COR-L47 (cell line): Measurements from ENCODE around the gene GMEB2.
"Not testable (repeated sequence)": the region's sequence is repeated elsewhere in the genome, so short reads cannot be mapped to it uniquely, and the experiment has no call there.

Experiments
- DNase-seq: peaks from one replicate; lab custom pipeline; 2025; lab: John Stamatoyannopoulos, UW

The GMEB2 gene

DNA sequence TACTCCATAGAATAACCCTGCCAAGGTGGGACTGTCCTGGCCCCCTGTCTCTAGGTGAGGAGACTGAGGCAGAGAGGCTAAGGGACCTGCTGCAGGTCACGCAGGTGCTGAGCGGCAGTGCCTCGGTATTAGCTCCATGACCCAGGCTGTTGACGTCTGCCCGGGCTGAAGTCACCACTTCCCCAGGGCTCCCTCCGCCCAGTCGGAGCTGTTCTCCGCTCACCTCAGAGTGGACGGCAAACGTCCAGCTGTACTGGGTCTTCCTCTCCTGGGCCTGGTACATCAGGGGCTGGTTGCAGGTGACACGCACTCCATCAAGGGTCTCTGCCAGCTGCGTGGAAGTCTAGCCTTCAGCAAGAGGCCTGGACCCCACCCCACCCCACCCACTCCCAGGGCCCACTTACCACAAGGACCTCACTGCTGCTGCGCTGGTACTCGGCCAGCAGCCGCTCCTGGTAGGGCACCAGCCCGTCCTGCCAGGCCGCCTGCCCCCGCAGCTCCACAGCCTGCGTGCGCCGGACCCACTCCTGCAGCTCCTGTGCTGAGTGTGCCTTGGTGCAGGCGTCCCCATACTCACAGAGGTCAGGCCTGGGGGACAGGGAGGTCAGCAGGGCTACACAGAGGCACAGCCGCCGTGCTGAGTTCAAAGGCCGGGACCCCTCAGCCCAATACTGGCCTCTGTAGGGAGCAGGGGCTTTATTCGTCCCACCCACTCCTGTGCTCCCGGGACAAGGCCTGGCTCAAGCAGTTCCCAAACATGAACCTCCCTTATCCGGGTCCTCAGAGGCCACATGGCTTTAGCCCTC lies 56.4 kb downstream of the GMEB2 start:
- no peak for DNase-seq

DNA sequence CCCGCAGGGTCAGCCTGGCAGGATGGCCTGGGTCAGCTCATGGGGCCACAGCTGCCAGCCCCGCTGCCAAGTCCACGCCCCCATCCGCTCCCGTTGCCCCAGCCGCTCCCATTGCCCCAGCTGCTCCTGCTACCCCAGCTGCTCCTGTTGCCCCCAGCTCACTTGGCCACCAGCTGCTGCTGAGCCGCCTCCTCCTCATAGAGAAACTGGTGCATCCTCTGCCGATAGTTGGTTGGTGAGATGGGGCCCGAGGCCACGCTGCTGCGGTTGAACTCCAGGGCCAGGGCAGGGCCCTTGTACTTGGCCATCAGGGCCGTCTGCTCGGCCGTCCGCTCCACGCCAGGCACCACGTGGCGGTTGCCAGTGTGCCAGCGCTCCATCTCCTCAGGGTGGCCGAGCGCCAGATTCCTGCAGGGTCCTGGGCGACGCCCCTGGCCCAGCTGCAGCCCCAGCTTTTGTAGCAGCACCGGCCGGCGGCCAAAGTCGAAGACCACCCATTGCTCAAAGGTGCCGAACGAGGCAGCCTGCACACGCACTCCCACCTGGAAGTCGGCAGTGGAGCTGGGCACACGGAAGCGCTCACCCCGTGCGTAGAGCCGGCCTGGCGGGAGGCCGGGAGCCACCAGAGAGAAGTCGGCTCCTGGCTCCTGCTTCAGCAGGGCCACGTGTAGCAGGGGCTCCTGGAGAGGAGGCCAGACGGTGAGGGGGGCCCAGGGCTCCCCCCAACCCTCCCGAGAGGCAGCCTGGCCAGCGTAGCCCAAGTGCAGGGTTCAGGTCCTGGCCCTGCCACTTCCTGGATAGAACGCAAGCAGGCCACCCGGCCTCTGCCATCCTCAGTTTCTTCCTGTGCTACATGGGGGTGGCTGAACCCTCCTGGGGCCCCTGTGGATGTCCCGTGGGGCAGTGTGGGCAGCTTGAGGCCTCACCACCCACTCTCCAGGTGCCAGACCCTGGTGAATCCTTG lies 57.6 kb downstream of the GMEB2 start:
- DNase-seq = peak; percentile 93

DNA sequence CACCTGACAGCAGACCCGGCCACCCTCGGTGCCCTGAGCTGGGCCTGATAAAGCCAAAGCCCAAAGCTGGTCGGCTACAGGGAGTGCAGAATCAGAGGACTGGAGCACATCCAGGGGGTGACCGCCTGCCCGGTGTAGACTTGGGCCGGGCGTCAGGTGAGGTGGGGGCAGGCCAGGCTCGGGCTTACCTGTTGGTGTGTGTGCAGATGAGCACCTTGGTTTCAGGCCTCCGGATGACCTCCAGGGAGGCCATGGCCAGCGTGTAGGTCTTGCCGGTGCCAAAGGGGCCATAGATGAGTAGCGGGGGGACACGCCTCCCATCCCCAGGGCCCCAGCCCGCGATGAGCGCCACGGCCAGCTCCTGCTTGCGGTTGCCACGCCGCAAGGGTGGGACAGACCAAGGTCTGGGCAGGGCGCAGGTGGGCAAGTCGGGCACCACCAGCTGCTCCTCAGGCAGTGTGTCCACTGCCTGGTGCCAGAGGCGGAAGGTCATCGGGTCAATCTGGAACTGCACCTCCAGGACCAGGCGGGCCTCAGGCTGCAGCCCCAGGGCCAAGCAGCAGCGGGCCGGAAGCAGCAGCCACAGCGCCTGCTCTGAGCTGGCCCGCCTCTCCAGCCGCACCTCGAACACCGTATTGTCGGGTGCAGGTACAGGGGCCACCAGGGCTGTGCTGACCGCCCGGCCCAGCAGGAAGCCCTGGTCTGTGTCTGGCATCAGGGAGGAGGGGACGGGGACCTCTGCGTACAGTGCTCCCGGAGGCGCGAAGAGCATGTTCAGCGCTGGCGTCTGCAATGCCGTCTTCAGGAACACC lies 58.5 kb downstream of the GMEB2 start:
- DNase-seq = no peak

DNA sequence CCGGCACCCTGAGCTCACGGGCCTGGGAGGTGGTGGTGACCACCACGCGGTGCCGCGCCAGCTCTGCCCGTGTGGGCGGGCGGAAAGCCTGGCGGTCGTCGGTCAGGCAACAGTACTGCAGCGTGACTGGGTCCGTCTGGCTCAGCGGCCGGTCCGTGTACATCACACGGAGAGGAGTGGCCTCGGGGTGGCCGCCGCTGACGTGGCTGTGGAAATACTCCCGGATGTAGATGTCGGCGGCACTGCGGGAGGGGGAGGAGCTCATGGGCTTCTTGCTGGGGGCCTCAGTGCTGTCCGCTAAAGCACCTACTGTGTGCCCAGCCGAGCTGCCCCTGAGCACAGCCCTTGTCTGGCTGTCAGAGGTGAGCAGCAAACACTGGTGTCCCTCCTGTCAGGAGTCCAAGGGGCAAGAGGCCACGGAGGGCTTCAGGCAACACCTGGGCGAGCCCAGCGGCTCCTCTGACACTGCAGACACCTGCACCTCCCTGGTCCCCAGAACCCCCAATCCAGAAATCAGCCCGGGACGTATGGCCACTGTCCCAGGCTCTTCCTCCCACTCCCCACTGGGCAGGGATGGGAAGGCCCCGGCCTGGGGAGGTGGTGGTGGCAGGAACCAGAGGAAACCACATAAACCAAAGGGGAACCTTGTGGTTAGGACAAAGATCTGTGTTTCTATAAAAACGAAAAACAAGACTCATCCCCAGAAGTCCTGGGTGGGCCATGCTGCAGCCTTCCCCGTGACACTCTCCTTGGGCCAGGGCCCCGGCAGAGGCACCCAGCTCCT lies 59.3 kb downstream of the GMEB2 start:
- no peak for DNase-seq

DNA sequence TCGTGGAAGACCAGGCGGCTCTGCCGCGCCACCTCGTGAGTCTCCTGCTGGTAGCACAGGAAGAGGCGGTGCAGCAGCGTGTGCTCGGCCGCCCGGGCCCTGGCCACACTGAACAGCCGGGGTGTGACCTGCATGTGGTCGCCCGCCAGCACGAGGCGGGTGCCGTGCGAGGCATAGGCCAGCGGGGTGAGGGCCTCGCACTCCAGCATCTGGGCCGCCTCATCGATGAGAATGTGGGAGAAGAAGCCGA lies 59.8 kb downstream of the GMEB2 start:
- DNase-seq = no peak

DNA sequence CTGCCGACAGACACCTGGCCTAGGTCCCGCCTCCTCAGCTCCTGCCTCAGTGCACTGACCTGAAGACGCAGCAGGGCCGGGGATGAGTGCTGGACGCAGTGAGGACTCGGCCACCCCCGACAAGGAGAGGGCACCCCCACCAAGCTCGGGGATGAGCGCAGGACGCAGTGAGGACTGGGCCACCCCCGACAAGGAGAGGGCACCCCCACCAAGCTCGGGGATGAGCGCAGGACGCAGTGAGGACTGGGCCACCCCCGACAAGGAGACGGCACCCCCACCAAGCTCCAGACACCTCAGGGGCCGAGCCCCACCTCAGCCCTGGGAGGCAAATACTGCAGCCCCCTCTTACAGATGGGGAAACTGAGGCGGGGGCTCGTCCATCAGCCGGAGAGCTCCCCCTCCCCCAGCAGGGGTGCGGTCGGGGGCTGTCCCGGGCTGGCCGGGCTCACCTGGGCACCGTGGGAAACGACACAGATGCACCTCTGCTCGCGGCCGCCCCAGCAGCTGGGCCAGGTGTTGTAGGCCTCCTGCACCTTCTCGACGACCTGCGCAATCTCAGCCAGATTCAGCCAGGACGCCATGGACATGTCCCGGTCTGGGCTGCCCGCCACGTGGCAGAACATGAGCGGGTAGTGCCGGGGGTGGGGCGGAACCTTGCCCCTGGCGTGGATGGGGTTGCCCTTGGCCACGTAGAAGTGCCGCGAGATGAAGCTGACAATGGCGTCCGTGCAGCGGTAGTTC lies 60.3 kb downstream of the GMEB2 start:
- DNase-seq = no peak

DNA sequence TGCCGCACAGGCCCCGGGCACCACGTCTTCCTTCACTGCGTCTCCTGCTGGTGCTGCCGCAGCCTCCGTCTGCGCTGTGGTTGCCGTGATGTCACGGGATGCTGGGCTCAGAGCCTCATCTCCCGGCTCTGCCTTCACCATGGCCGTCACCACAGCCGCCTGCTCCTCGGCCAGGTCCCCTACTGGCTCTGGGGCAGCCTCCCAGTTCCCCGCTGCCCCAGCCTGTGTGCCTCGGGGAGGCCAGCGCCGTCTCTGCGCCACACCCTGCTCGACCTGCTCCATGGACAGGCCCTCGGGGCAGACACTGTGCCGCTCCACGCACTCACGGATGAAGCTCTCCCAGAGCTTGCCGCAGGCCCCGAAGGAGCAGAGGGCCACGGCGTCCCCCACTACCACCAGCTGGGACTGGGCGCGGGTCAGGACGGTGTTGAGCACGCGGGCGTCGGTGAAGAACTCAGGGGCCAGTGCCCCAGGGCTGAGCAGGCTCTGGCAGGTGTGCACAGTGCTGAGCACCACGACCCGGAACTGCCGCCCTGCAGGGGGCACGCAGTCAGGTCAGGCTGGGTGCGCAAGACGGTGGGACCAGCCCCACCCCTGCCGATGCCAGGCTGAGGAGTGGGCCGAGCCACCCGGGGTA lies 61.1 kb downstream of the GMEB2 start:
- DNase-seq = no peak

DNA sequence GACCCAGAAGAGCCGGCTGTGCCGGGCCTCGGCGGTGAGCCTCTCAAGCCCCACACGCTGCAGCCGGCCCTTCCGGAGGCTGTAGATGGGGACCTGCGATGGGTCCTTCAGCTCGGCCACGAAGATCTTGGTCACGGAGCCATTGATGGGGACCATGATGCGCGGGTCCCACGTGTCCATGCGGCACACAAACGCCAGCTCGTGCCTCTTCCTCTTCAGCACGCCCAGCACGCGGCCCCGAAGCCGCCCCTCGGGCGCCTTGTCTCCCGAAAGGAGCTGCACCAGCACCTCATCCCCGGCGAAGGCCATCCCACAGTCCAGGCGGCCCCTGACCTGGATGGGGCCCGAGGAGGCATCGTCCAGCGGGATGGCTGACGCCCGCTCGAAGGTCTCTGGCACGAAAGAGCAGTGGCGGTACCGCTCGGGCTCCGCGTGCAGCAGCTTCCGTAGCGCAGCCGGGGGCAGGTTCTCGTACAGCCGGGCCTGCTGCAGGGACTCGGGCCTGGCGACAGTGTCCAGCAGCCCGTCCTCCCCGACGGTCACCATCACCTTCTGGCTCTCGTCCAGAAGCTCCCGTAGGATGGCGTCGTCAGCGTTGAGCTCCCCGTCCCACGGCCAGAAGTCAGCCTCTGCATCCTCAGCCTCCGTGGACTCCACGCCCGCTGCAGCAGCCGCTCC lies 61.7 kb downstream of the GMEB2 start:
- no peak for DNase-seq

DNA sequence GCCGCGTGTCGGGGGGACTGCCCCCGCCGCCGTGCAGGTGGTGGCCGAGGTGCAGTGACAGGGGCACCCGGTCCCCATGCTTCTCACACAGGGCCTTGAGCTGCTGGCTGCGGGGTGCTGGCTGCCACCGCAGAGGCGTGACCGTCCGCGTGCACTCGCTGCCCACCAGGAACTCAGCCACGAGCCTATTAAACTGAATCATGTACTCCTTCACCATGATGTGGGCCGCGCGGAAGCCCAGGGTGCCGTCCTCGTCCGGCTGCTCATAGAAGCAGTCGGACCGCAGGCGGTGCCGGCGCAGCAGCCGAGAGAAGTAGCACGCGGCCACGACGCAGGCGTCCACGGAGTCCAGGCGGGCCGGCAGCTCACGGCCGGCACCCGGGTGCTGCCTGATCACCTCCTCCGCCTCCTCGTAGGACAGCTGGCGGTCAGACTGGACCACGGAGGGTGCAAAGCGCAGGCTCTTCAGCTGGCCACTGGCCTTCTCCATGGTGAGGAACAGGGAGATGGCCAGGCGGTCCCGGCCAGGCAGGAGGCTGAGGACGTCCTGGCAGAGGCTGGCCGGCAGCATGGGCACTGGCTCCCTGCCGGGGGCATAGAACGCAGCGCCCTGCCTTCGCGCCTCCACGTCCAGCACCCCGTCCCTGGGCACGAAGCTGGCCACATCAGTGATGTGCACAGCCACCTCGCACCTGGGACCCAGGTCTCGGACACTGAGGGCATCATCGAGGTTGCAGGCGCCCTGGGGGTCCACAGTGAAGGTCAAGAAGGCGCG lies 62.7 kb downstream of the GMEB2 start:
- DNase-seq = no peak

DNA sequence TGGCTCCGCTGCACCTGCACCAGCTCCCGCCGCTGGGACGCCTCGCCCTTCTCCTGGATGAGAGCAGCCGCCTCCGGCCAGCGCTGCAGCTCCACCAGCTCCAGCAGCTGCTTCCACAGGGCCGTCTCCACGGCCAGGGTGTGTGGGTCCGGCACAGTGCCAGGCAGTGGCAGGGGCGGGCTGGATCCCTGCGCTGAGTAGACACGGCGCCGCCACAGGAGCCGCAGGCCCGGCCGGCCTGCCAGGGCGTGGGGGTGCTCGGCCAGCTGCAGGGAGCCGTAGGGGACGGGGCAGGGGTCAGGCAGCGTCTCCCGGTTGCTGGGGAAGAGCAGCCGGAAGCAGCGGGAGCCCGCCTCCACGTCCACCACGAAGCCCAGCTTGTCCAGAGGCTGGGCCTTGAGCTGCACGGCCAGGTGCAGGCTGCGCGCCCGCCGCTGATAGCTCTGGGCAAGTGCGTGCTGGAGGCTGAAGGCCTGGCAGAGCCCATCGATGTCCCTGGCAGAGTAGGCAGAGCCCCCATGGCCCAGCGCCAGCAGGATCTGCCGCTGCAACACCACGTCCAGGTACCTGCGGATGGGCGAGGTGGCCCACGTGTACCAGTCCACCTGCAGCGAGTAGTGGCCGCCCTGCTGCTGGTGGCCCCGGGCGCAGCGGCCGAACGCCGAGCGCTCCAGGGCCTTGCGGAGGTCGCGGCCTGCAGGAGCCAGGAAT lies 63.5 kb downstream of the GMEB2 start:
- no peak for DNase-seq

DNA sequence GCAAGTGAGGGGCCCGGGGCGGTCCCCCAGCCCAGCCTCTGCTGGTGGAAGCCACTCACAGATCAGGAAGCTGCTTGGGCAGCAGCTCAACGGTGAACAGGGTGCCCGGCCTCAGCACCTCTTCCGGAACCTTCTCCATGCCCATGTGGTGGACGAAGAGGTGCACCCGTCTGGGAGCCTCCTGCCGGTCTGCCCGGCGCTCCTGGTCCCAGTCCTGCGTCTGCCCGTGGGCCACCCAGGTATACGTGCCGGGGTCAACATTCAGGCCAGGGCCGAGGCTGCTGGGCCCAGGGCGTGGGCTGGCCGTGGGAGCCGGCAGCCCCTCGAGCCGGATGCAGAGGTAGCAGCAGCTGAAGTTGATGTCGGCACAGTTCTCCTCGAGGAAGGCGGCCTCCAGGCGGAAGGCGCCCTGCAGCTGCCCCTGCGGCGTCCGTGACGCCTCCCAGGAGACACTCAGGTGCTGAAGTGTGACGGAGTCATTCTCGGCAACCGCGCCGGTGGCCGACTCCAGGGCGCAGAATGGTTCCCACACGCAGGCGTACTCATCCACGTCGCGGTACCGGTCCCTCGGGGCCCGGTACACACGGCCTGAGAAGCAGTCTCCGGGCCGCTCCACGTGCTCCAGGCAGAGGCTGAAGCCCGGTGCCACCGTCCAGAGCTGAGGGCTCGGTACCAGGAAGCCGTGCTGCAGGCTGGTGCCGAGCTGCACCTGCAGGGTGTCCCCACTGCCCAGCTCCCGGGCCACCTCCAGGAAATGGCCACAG lies 64.3 kb downstream of the GMEB2 start:
- DNase-seq = no peak

DNA sequence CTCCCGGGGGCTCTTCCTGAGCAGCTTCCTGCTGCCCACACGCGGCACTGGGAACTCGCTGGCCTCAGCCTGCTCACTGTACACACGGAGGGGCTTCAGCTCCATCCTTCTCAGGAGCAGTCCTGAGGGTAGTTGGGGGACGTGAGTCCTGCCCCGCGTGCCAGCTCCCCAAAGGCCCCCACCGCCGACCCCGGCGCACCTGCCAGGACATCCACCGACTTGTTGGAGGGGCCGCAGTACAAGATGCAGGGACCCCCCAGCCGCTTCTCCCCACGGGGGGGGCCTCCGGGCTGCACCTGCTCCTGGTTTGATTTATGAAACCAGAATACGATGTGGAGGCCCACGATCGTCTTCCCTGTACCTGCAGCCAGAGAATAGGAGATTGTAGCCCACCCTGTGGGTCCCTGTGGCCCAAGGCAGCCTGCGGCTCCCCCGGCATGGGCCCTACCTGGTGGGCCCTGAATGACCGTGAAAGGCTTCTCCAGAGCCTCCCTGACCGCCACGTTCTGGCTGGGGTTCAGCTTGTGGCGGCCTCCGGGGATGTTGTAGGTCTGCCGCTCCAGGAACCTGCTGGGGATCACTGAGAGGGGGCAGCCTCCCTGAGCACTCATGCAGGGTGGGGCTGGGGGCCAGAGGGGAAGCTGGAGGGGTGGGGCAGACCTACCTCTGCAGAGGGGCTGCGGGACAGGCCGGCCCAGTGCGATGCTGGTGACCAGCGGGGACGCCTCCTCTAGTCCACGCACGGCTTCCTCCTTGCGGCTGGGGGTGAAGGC lies 65.1 kb downstream of the GMEB2 start:
- DNase-seq = no peak

DNA sequence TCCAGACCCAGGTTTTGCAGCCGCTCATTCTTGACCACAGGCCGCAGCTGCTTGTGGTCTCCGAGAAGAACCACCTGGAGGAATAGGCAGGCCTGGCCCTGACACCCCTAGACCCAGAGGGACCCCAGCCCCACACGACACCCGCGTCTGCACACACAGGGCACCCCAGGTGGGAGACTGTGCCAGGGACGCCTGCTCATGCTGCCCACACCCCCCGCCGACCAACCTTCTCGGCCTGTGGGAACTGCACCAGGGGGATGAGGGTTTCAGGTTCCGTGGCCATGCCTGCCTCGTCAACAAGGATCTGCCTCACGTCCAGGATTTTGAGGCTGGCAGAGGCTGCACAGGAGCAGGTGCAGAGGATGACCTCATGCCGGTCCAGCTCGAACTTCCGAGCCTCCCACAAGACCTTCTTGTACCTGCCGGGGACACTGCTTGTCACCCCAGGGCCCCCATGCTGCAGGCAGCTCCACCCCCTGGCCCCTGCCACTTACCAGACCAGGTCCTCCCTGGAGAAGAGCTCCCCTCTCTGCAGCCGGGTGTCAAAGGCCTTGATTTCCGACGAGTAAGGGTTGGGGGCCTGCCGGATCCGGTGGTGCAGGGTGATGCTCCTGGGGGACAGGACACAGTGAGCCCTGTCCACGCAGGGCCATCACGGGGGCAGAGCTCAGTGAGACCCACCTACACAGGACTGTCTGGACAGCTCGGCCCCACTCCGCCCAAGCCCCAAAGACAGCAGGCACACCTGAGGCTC lies 65.9 kb downstream of the GMEB2 start:
- no peak for DNase-seq

DNA sequence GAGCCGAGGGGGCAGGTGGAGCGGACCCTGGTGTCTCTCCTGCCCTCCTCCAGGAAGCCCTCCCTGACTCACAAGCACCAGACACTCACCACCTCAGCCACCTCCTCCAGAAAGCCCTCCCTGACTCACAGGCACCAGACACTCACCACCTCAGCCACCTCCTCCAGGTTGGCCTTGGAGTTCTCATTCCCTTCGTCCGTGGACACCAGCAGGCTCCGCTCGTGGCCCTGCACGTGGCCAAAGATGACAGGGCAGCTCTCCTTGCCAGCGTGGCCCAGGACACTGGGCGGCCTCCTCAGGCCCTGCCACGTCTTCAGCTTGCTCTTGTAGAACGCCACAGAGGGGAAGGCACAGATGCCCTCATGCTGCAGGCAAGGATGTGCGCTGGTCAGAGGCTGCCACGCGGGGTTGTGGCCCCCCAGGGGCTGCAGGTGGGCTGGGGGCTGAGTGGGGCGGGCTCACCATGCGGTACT lies 66.5 kb downstream of the GMEB2 start:
- no peak for DNase-seq

DNA sequence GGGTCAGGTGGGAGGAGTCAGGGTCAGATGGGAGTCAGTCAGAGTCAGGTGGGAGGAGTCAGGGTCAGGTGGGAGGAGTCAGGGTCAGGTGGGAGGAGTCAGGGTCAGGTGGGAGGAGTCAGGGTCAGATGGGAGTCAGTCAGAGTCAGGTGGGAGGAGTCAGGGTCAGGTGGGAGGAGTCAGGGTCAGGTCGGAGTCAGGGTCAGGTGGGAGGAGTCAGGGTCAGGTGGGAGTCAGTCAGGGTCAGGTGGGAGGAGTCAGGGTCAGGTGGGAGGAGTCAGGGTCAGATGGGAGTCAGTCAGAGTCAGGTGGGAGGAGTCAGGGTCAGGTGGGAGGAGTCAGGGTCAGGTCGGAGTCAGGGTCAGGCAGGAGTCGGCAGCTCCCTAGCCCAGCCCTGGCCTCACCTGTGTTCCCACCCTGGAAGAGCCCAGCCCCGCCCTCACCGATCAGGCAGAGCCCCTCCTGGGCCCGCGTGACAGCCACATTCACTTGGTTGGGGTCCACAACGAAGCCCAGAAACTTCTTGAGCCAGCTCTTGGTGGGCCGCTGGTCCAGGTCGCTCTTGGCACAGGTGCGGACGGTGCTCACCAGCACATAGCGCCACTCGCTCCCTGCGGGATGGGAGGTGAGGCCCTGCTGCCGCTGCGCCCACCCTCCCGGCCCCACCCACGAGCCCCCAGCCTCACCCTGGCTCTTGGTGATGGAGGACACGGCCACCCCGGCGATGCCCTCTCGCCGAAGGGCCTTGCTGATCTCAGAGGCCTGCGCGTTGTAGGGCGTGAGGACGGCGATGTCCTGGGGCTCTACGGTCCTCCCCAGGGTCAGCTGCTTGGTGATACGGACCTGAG lies 67.2 kb downstream of the GMEB2 start:
- not testable (repeated sequence) for DNase-seq
